T-helper 2 cell treated with Interferon-gamma antibody and Interleukin-4, amounts not matched to agents 5 μg/mL and 100 μg/mL, for 36 hours (primary cell): ENCODE data around the gene LDLRAD4.
A peak's percentile ranks its signal among the peaks of the same experiment; 100 is the strongest.

Experiments used
- DNase-seq: peaks from one replicate; pipeline ENCODE4 v3.0.0; 2021; ENCODE audit warnings: low spot score
- H3K27ac Mint-ChIP-seq: one replicate; pipeline ENCODE4 v1.8.0; 2021; ENCODE audit warnings: mild to moderate bottlenecking, mixed read lengths
- H3K27me3 Mint-ChIP-seq: one replicate; pipeline ENCODE4 v1.8.0; 2021; ENCODE audit warnings: low read depth, mixed read lengths
- H3K36me3 Mint-ChIP-seq: one replicate; pipeline ENCODE4 v1.8.0; 2021; ENCODE audit warnings: low read depth, mixed read lengths
- H3K4me1 Mint-ChIP-seq: one replicate; pipeline ENCODE4 v1.8.0; 2021; ENCODE audit warnings: low read depth, mixed read lengths
- H3K4me3 Mint-ChIP-seq: one replicate; pipeline ENCODE4 v1.8.0; 2022; ENCODE audit warnings: mild to moderate bottlenecking, moderate library complexity, mixed read lengths
- H3K9me3 Mint-ChIP-seq: one replicate; pipeline ENCODE4 v1.8.0; 2021; ENCODE audit warnings: mixed read lengths

Gene LDLRAD4

GRCh38 chr18:13279181-13280069, 60.9 kb downstream of the LDLRAD4 start:
- DNase-seq = peak; percentile 57
- H3K27me3 Mint-ChIP-seq = no peaks in the 10 kb centered on the region
- H3K27ac Mint-ChIP-seq = peak overlapping the region; percentile 50
- H3K9me3 Mint-ChIP-seq = peaks cover 5% of the 10 kb centered on the region
- H3K36me3 Mint-ChIP-seq = peaks cover 13% of the 10 kb centered on the region
- H3K4me1 Mint-ChIP-seq = peaks cover 54% of the 10 kb centered on the region
- H3K4me3 Mint-ChIP-seq = peak overlapping the region; percentile 70

GRCh38 chr18:13280070-13280795, 61.7 kb downstream of the LDLRAD4 start:
- peak overlapping the region; percentile 23 for H3K27ac Mint-ChIP-seq
- peaks cover 13% of the 10 kb centered on the region for H3K36me3 Mint-ChIP-seq
- H3K9me3 Mint-ChIP-seq = peaks cover 5% of the 10 kb centered on the region
- peaks cover 52% of the 10 kb centered on the region for H3K4me1 Mint-ChIP-seq
- H3K27me3 Mint-ChIP-seq = no peaks in the 10 kb centered on the region
- no peak for DNase-seq
- peak overlapping the region; percentile 70 for H3K4me3 Mint-ChIP-seq

GRCh38 chr18:13281406-13281805, 62.8 kb downstream of the LDLRAD4 start:
- Mint-ChIP-seq H3K27ac (no peak overlapping the region), H3K27me3 (no peaks in the 10 kb centered on the region), H3K4me3 (no peak overlapping the region), H3K9me3 (peaks cover 5% of the 10 kb centered on the region), H3K4me1 (peaks cover 50% of the 10 kb centered on the region), H3K36me3 (peaks cover 13% of the 10 kb centered on the region)
- DNase-seq = no peak

GRCh38 chr18:13283746-13284145, 65.2 kb downstream of the LDLRAD4 start:
- peaks cover 41% of the 10 kb centered on the region for H3K4me1 Mint-ChIP-seq
- peaks cover 5% of the 10 kb centered on the region for H3K9me3 Mint-ChIP-seq
- no peak overlapping the region for H3K4me3 Mint-ChIP-seq
- peaks cover 13% of the 10 kb centered on the region for H3K36me3 Mint-ChIP-seq
- no peaks in the 10 kb centered on the region for H3K27me3 Mint-ChIP-seq
- DNase-seq = no peak
- H3K27ac Mint-ChIP-seq = no peak overlapping the region

- peaks cover 9% of the 10 kb centered on the region for H3K36me3 Mint-ChIP-seq
- no peaks in the 10 kb centered on the region for H3K27me3 Mint-ChIP-seq
- peaks cover 39% of the 10 kb centered on the region for H3K4me1 Mint-ChIP-seq
- no peak for DNase-seq
- no peak overlapping the region for H3K27ac Mint-ChIP-seq
- no peak overlapping the region for H3K4me3 Mint-ChIP-seq
- H3K9me3 Mint-ChIP-seq = peaks cover 5% of the 10 kb centered on the region
These were observed 65.9 kb downstream of the LDLRAD4 start for GRCh38 chr18:13284330-13285027.

GRCh38 chr18:13285874-13286273, 67.3 kb downstream of the LDLRAD4 start:
- H3K4me1 Mint-ChIP-seq = peaks cover 37% of the 10 kb centered on the region
- H3K4me3 Mint-ChIP-seq = no peak overlapping the region
- H3K36me3 Mint-ChIP-seq = peaks cover 9% of the 10 kb centered on the region
- no peak for DNase-seq
- H3K9me3 Mint-ChIP-seq = peaks cover 5% of the 10 kb centered on the region
- no peak overlapping the region for H3K27ac Mint-ChIP-seq
- no peaks in the 10 kb centered on the region for H3K27me3 Mint-ChIP-seq

- Mint-ChIP-seq H3K27me3 (no peaks in the 10 kb centered on the region), H3K9me3 (peaks cover 5% of the 10 kb centered on the region), H3K27ac (no peak overlapping the region), H3K36me3 (peaks cover 7% of the 10 kb centered on the region), H3K4me3 (no peak overlapping the region), H3K4me1 (peaks cover 41% of the 10 kb centered on the region)
- DNase-seq = no peak
These were observed 68.0 kb downstream of the LDLRAD4 start for GRCh38 chr18:13286456-13287125.

- H3K4me3 Mint-ChIP-seq = no peak overlapping the region
- DNase-seq = no peak
- peaks cover 3% of the 10 kb centered on the region for H3K36me3 Mint-ChIP-seq
- peaks cover 39% of the 10 kb centered on the region for H3K4me1 Mint-ChIP-seq
- no peak overlapping the region for H3K27ac Mint-ChIP-seq
- no peaks in the 10 kb centered on the region for H3K9me3 Mint-ChIP-seq
- H3K27me3 Mint-ChIP-seq = no peaks in the 10 kb centered on the region
These were observed 68.8 kb downstream of the LDLRAD4 start for GRCh38 chr18:13287372-13287771.

GRCh38 chr18:13288509-13289133, 70.1 kb downstream of the LDLRAD4 start:
- no peaks in the 10 kb centered on the region for H3K27me3 Mint-ChIP-seq
- peaks cover 32% of the 10 kb centered on the region for H3K4me1 Mint-ChIP-seq
- H3K4me3 Mint-ChIP-seq = no peak overlapping the region
- DNase-seq = peak; percentile 57
- H3K36me3 Mint-ChIP-seq = no peaks in the 10 kb centered on the region
- no peaks in the 10 kb centered on the region for H3K9me3 Mint-ChIP-seq
- H3K27ac Mint-ChIP-seq = no peak overlapping the region

GRCh38 chr18:13289481-13290205, 71.1 kb downstream of the LDLRAD4 start:
- H3K4me1 Mint-ChIP-seq = peaks cover 31% of the 10 kb centered on the region
- no peaks in the 10 kb centered on the region for H3K9me3 Mint-ChIP-seq
- peak overlapping the region; percentile 53 for H3K27ac Mint-ChIP-seq
- no peak for DNase-seq
- H3K27me3 Mint-ChIP-seq = no peaks in the 10 kb centered on the region
- no peak overlapping the region for H3K4me3 Mint-ChIP-seq
- no peaks in the 10 kb centered on the region for H3K36me3 Mint-ChIP-seq

GRCh38 chr18:13290856-13291271, 72.3 kb downstream of the LDLRAD4 start:
- no peaks in the 10 kb centered on the region for H3K27me3 Mint-ChIP-seq
- no peaks in the 10 kb centered on the region for H3K9me3 Mint-ChIP-seq
- H3K36me3 Mint-ChIP-seq = no peaks in the 10 kb centered on the region
- H3K4me3 Mint-ChIP-seq = no peak overlapping the region
- DNase-seq = peak; percentile 62
- H3K27ac Mint-ChIP-seq = peak overlapping the region; percentile 38
- peaks cover 31% of the 10 kb centered on the region for H3K4me1 Mint-ChIP-seq

- no peaks in the 10 kb centered on the region for H3K27me3 Mint-ChIP-seq
- H3K4me3 Mint-ChIP-seq = no peak overlapping the region
- H3K36me3 Mint-ChIP-seq = no peaks in the 10 kb centered on the region
- H3K9me3 Mint-ChIP-seq = no peaks in the 10 kb centered on the region
- DNase-seq = no peak
- H3K4me1 Mint-ChIP-seq = peaks cover 28% of the 10 kb centered on the region
- peak overlapping the region; percentile 38 for H3K27ac Mint-ChIP-seq
These were observed 72.7 kb downstream of the LDLRAD4 start for GRCh38 chr18:13291299-13291698.
